Activated CD8-positive, alpha-beta T cell treated with anti-CD3 and anti-CD28 coated beads for 36 hours (primary cell): ENCODE measurements around the gene SURF2. TPM values are rescaled to one million over a fixed set of nuclear protein-coding genes. Genes with fewer than 3 reads are reported as not detected.

Source experiments
- ATAC-seq: fragments of 200-7000 bp; cut with Tn5 transposase; one replicate; pipeline ENCODE4 v1.10.0; 2021; ENCODE audit warnings: mild to moderate bottlenecking, moderate library complexity
- CTCF ChIA-PET: fragments of 350-600 bp; sonication (Branson Sonifier 250); formaldehyde crosslinking; loops from one replicate; lab custom pipeline; 2021; ENCODE audit warnings: antibody characterized with exemption; lab: Charles Lee
- POLR2A ChIA-PET: fragments of 350-600 bp; sonication (Branson Sonifier 250); formaldehyde crosslinking; loops from one replicate; lab custom pipeline; 2021; ENCODE audit warnings: antibody characterized with exemption; lab: Charles Lee
- DNase-seq: peaks from one replicate; pipeline ENCODE4 v3.0.0-alpha.2; 2020
- H3K27ac Mint-ChIP-seq: one replicate; pipeline ENCODE4 v1.8.0; 2021; ENCODE audit warnings: mild to moderate bottlenecking, mixed read lengths
- H3K27me3 Mint-ChIP-seq: one replicate; pipeline ENCODE4 v1.8.0; 2021; ENCODE audit warnings: mixed read lengths
- H3K36me3 Mint-ChIP-seq: one replicate; pipeline ENCODE4 v1.8.0; 2021; ENCODE audit warnings: low read depth, mixed read lengths
- H3K4me1 Mint-ChIP-seq: one replicate; pipeline ENCODE4 v1.8.0; 2021; ENCODE audit warnings: low read depth, mixed read lengths
- H3K4me3 Mint-ChIP-seq: one replicate; pipeline ENCODE4 v1.8.0; 2021; ENCODE audit warnings: mild to moderate bottlenecking, moderate library complexity, mixed read lengths
- H3K9me3 Mint-ChIP-seq: one replicate; pipeline ENCODE4 v1.8.0; 2021; ENCODE audit warnings: mixed read lengths
- CTCF ChIP-seq: fragments of 200-600 bp; IDR thresholded peaks from one replicate; pipeline ENCODE4 v1.8.0; 2022; ENCODE audit warnings: antibody characterized with exemption, mild to moderate bottlenecking
- intact Hi-C: fragments of 100-400 bp; cut with micrococcal nuclease; formaldehyde crosslinking; loops from one replicate; pipeline ENCODE4 v1.10.0; 2022
- total RNA-seq, 2 experiments: library from RNA; stranded (reverse); gene quantifications; one replicate each; pipeline ENCODE4 v1.2.3, GENCODE V29; 2021

Gene SURF2
- total RNA-seq, 2 experiments from 2014 or later, result 14.6 to 21.5 TPM

GRCh38 chr9:133352635-133353340, 3.6 kb upstream of the SURF2 start:
- no peak for TF ChIP-seq CTCF
- DNase-seq (no peak), ATAC-seq (no peak)
- POLR2A ChIA-PET, result interaction anchor here (0.6 to 28.8 kb wide), 5 partner anchors 4 to 130 kb away, joined by 3 to 872 read pairs (median 4); partner anchors contain the start of genes MED22, RPL7A, SURF1 and SURF2
- Mint-ChIP-seq H3K36me3 (peaks cover 50% of the 10 kb centered on the region), H3K4me3 (no peak overlapping the region), H3K9me3 (no peaks in the 10 kb centered on the region), H3K27me3 (no peaks in the 10 kb centered on the region), H3K27ac (peak overlapping the region; percentile 66), H3K4me1 (peaks cover 54% of the 10 kb centered on the region)
- CTCF ChIA-PET, result interaction anchor here (1.4 to 2.5 kb wide), 4 partner anchors 11 to 21 kb away, joined by 4 to 15 read pairs (median 6); no protein-coding TSS in a partner anchor
- intact Hi-C loops, result loop anchor here (2.0 kb wide), 1 partner anchor 18 kb away; no protein-coding TSS in a partner anchor

- Mint-ChIP-seq H3K27me3 (no peaks in the 10 kb centered on the region), H3K4me3 (no peak overlapping the region), H3K9me3 (no peaks in the 10 kb centered on the region), H3K27ac (peak overlapping the region; percentile 87), H3K36me3 (peaks cover 46% of the 10 kb centered on the region), H3K4me1 (peaks cover 61% of the 10 kb centered on the region)
- ATAC-seq (no peak), DNase-seq (no peak)
- ChIA-PET CTCF (interaction anchor here (1.4 kb wide), 1 partner anchor 18 kb away, joined by 6 read pairs; no protein-coding TSS in a partner anchor), POLR2A (interaction anchor here (0.6 to 28.8 kb wide), 5 partner anchors 5 to 129 kb away, joined by 3 to 872 read pairs (median 4); partner anchors contain the start of genes MED22, RPL7A, SURF1 and SURF2)
- intact Hi-C loops, result loop anchor here (2.0 kb wide), 1 partner anchor 17 kb away; no protein-coding TSS in a partner anchor
- TF ChIP-seq CTCF, result no peak
Measured at GRCh38 chr9:133353548-133353947, 2.8 kb upstream of the SURF2 start.

GRCh38 chr9:133354766-133355165, 1.6 kb upstream of the SURF2 start:
- no peak for DNase-seq
- H3K4me3 Mint-ChIP-seq, result peak overlapping the region; percentile 90
- H3K27me3 Mint-ChIP-seq, result no peaks in the 10 kb centered on the region
- no peaks in the 10 kb centered on the region for H3K9me3 Mint-ChIP-seq
- TF ChIP-seq CTCF, result no peak
- H3K36me3 Mint-ChIP-seq, result peaks cover 42% of the 10 kb centered on the region
- intact Hi-C loops, result no loop called here
- no peak for ATAC-seq
- H3K4me1 Mint-ChIP-seq, result peaks cover 60% of the 10 kb centered on the region
- CTCF ChIA-PET, result interaction anchor here (1.9 to 4.8 kb wide), 2 partner anchors 17 to 19 kb away, joined by 4 to 38 read pairs; no protein-coding TSS in a partner anchor
- H3K27ac Mint-ChIP-seq, result peak overlapping the region; percentile 87
- POLR2A ChIA-PET, result interaction anchor here (0.6 to 28.8 kb wide), 3 partner anchors 6 to 371 kb away, joined by 3 to 872 read pairs (median 872); partner anchors contain the start of genes MED22, RPL7A, SURF1 and SURF2

- H3K9me3 Mint-ChIP-seq, result no peaks in the 10 kb centered on the region
- DNase-seq, result no peak
- H3K4me3 Mint-ChIP-seq, result peak overlapping the region; percentile 90
- ATAC-seq, result peak; percentile 26
- peaks cover 63% of the 10 kb centered on the region for H3K4me1 Mint-ChIP-seq
- ChIA-PET POLR2A (interaction anchor here (0.9 to 28.8 kb wide), 6 partner anchors 6 to 49 kb away, joined by 3 to 872 read pairs (median 4); partner anchors contain the start of genes MED22, RPL7A, STKLD1 and SURF1), CTCF (interaction anchor here (0.7 to 4.8 kb wide), 7 partner anchors 13 to 117 kb away, joined by 3 to 38 read pairs (median 3); no protein-coding TSS in a partner anchor)
- intact Hi-C loops, result no loop called here
- TF ChIP-seq CTCF, result no peak
- H3K27ac Mint-ChIP-seq, result peak overlapping the region; percentile 87
- H3K27me3 Mint-ChIP-seq, result no peaks in the 10 kb centered on the region
- H3K36me3 Mint-ChIP-seq, result peaks cover 35% of the 10 kb centered on the region
Measured at GRCh38 chr9:133355881-133356357, 431 bp upstream of the SURF2 start.
